Measurements from ENCODE around the gene KLHDC8B.

KLHDC8B gene

GRCh38 chr3:49165771-49166751 is 5.3 kb upstream of the KLHDC8B start, which contains the start of gene CCDC71:
Gene CCDC71, minus strand, starts transcription at chr3:49166331. Its CDS starts 2,123 bp downstream, at chr3:49164208.
- peak within 1 kb of the TSS; percentile 78 for H3K9ac ChIP-seq (ENCODE audit: low read depth, low read length)
- H3K4me1 ChIP-seq (ENCODE audit: insufficient read depth, low read length): peaks cover 8% of the 10 kb centered on the region
- H3K9me3 ChIP-seq (ENCODE audit: control insufficient read depth, insufficient read depth, low read length): no peaks in the 10 kb centered on the region
- H3K36me3 ChIP-seq (ENCODE audit: insufficient read depth, low read length): peaks cover 5% of the 10 kb centered on the region

- Histone ChIP-seq H3K9ac (ENCODE audit: low read depth, low read length) (peak overlapping the region; percentile 78; the same call in 1 of the 2 replicates), H3K9me3 (ENCODE audit: control insufficient read depth, insufficient read depth, low read length) (no peaks in the 10 kb centered on the region), H3K36me3 (ENCODE audit: insufficient read depth, low read length) (peaks cover 5% of the 10 kb centered on the region), H3K4me1 (ENCODE audit: insufficient read depth, low read length) (peaks cover 8% of the 10 kb centered on the region)
Measured at GRCh38 chr3:49166752-49167556, 4.4 kb upstream of the KLHDC8B start.

GRCh38 chr3:49170744-49171118 is 667 bp upstream of the KLHDC8B start:
- peaks cover 15% of the 10 kb centered on the region for H3K4me1 ChIP-seq (ENCODE audit: insufficient read depth, low read length)
- no peaks in the 10 kb centered on the region for H3K36me3 ChIP-seq (ENCODE audit: insufficient read depth, low read length)
- no peak overlapping the region for H3K9ac ChIP-seq (ENCODE audit: low read depth, low read length)
- no peaks in the 10 kb centered on the region for H3K9me3 ChIP-seq (ENCODE audit: control insufficient read depth, insufficient read depth, low read length)

- H3K4me1 ChIP-seq (ENCODE audit: insufficient read depth, low read length): peaks cover 11% of the 10 kb centered on the region
- H3K36me3 ChIP-seq (ENCODE audit: insufficient read depth, low read length): no peaks in the 10 kb centered on the region
- no peaks in the 10 kb centered on the region for H3K9me3 ChIP-seq (ENCODE audit: control insufficient read depth, insufficient read depth, low read length)
- peak overlapping the region; percentile 81 for H3K9ac ChIP-seq (ENCODE audit: low read depth, low read length)
Measured at GRCh38 chr3:49171775-49172500, 540 bp downstream of the KLHDC8B start.

GRCh38 chr3:49172551-49173041 is 1.2 kb downstream of the KLHDC8B start:
- Histone ChIP-seq H3K9me3 (ENCODE audit: control insufficient read depth, insufficient read depth, low read length) (no peaks in the 10 kb centered on the region), H3K9ac (ENCODE audit: low read depth, low read length) (peak overlapping the region; percentile 81; the same call in 1 of the 2 replicates), H3K36me3 (ENCODE audit: insufficient read depth, low read length) (no peaks in the 10 kb centered on the region), H3K4me1 (ENCODE audit: insufficient read depth, low read length) (peaks cover 10% of the 10 kb centered on the region)

GRCh38 chr3:49173116-49173791 is 1.9 kb downstream of the KLHDC8B start:
- H3K9me3 ChIP-seq (ENCODE audit: control insufficient read depth, insufficient read depth, low read length): no peaks in the 10 kb centered on the region
- H3K4me1 ChIP-seq (ENCODE audit: insufficient read depth, low read length): peaks cover 10% of the 10 kb centered on the region
- no peak overlapping the region; the same call in 1 of the 2 replicates for H3K9ac ChIP-seq (ENCODE audit: low read depth, low read length)
- H3K36me3 ChIP-seq (ENCODE audit: insufficient read depth, low read length): no peaks in the 10 kb centered on the region

GRCh38 chr3:49173792-49174170 is 2.4 kb downstream of the KLHDC8B start:
- no peak overlapping the region for H3K9ac ChIP-seq (ENCODE audit: low read depth, low read length)
- H3K9me3 ChIP-seq (ENCODE audit: control insufficient read depth, insufficient read depth, low read length): no peaks in the 10 kb centered on the region
- H3K36me3 ChIP-seq (ENCODE audit: insufficient read depth, low read length): no peaks in the 10 kb centered on the region
- peaks cover 10% of the 10 kb centered on the region for H3K4me1 ChIP-seq (ENCODE audit: insufficient read depth, low read length)

GRCh38 chr3:49174397-49174985 is 3.1 kb downstream of the KLHDC8B start:
- Histone ChIP-seq H3K4me1 (ENCODE audit: insufficient read depth, low read length) (peaks cover 10% of the 10 kb centered on the region), H3K9me3 (ENCODE audit: control insufficient read depth, insufficient read depth, low read length) (no peaks in the 10 kb centered on the region), H3K9ac (ENCODE audit: low read depth, low read length) (no peak overlapping the region), H3K36me3 (ENCODE audit: insufficient read depth, low read length) (no peaks in the 10 kb centered on the region)

- Histone ChIP-seq H3K9me3 (ENCODE audit: control insufficient read depth, insufficient read depth, low read length) (no peaks in the 10 kb centered on the region), H3K4me1 (ENCODE audit: insufficient read depth, low read length) (peaks cover 10% of the 10 kb centered on the region), H3K9ac (ENCODE audit: low read depth, low read length) (no peak overlapping the region), H3K36me3 (ENCODE audit: insufficient read depth, low read length) (no peaks in the 10 kb centered on the region)
Measured at GRCh38 chr3:49175530-49175929, 4.1 kb downstream of the KLHDC8B start.

- Histone ChIP-seq H3K9ac (ENCODE audit: low read depth, low read length) (no peak overlapping the region), H3K4me1 (ENCODE audit: insufficient read depth, low read length) (peaks cover 10% of the 10 kb centered on the region), H3K9me3 (ENCODE audit: control insufficient read depth, insufficient read depth, low read length) (no peaks in the 10 kb centered on the region), H3K36me3 (ENCODE audit: insufficient read depth, low read length) (no peaks in the 10 kb centered on the region)
Measured at GRCh38 chr3:49177073-49177472, 5.7 kb downstream of the KLHDC8B start.

- Histone ChIP-seq H3K36me3 (ENCODE audit: insufficient read depth, low read length) (no peaks in the 10 kb centered on the region), H3K9ac (ENCODE audit: low read depth, low read length) (no peak overlapping the region), H3K9me3 (ENCODE audit: control insufficient read depth, insufficient read depth, low read length) (no peaks in the 10 kb centered on the region), H3K4me1 (ENCODE audit: insufficient read depth, low read length) (no peaks in the 10 kb centered on the region)
Measured at GRCh38 chr3:49180116-49180515, 8.7 kb downstream of the KLHDC8B start.

- Histone ChIP-seq H3K9me3 (ENCODE audit: control insufficient read depth, insufficient read depth, low read length) (no peaks in the 10 kb centered on the region), H3K4me1 (ENCODE audit: insufficient read depth, low read length) (no peaks in the 10 kb centered on the region), H3K9ac (ENCODE audit: low read depth, low read length) (no peak overlapping the region), H3K36me3 (ENCODE audit: insufficient read depth, low read length) (no peaks in the 10 kb centered on the region)
Measured at GRCh38 chr3:49181351-49181750, 10.0 kb downstream of the KLHDC8B start.

GRCh38 chr3:49182682-49183081 is 11.3 kb downstream of the KLHDC8B start:
- H3K9me3 ChIP-seq (ENCODE audit: control insufficient read depth, insufficient read depth, low read length): no peaks in the 10 kb centered on the region
- no peak overlapping the region for H3K9ac ChIP-seq (ENCODE audit: low read depth, low read length)
- no peaks in the 10 kb centered on the region for H3K36me3 ChIP-seq (ENCODE audit: insufficient read depth, low read length)
- no peaks in the 10 kb centered on the region for H3K4me1 ChIP-seq (ENCODE audit: insufficient read depth, low read length)
